Stimulated activated CD4-positive, alpha-beta T cell treated with anti-CD3 and anti-CD28 coated beads, Interleukin-15, amount 100 ng/mL, for 48 hours (primary cell): Measurements from ENCODE around the gene KCNIP3.

ENCODE experiments used
- DNase-seq, 2 donors: peaks; one replicate each; pipeline ENCODE4 v3.0.0-alpha.2; 2020; ENCODE audit warnings: low read depth in 2 of 2

Gene KCNIP3

GRCh38 chr2:95329891-95330793 is 33.0 kb downstream of the KCNIP3 start:
- DNase-seq, result no peak

GRCh38 chr2:95330794-95331338 is 33.7 kb downstream of the KCNIP3 start:
- no peak for DNase-seq

- DNase-seq, result no peak
These were observed 34.5 kb downstream of the KCNIP3 start for GRCh38 chr2:95331606-95332005.

DNA sequence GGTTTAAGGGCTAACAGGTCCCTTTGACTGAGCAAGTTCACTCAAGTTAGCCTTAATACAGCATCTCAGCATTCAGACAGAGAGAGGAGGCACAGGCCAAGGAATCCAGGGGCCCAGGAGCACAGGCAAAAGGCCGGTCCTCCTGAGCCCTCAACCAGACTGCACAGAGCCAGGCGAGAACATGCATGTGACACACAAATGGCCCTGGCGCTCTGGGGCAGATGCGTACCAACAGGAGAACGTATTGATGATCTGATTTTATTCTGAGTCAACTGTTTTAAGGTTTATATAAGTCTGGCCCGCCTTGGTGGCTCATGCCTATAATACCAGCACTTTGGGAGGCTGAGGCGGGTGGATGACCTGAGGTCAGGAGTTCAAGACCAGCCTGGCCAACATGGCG is 34.9 kb downstream of the KCNIP3 start:
- no peak for DNase-seq

DNA sequence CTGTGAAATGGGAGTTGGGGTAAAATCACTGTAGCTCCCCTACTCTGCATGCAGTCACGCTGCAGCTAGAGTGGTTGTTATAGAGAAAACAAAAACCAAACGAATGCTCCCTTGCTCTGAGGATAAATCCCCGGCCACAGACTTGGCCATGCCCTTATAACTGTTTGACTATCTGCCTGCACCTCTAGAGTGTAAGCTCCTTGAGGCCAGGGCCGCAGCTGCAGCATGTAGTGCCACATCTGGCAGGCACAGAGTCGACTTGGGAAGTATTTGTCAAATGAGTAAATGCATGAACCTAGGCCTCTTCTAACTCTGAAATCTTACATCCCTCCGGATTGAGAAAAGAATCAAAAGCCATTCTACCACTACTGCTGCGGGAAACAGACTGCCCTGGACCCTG is 35.9 kb downstream of the KCNIP3 start:
- DNase-seq, result no peak

DNA sequence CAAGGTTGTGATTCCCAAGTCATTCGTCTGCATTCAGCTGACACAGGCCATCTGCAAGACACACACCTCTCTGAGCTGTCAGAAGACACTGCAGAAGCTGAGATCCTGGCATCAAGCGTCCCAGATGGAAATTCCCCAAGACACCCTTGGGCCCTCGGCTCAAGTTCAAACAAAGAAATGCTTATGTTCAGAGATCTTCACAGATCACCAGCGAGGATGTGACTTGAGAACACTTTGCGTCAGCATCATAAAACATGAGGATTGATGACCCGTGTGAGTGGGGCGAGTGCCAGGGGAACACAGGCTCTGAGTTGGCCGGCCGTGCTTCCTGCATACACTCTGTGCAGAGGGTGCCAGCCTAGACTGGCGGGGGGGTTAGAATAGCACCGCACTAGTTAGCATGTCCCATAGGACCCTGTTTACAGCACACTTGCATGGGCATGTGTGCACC is 36.8 kb downstream of the KCNIP3 start:
- no peak for DNase-seq

GRCh38 chr2:95334916-95335641 is 37.9 kb downstream of the KCNIP3 start:
- no peak for DNase-seq

DNA sequence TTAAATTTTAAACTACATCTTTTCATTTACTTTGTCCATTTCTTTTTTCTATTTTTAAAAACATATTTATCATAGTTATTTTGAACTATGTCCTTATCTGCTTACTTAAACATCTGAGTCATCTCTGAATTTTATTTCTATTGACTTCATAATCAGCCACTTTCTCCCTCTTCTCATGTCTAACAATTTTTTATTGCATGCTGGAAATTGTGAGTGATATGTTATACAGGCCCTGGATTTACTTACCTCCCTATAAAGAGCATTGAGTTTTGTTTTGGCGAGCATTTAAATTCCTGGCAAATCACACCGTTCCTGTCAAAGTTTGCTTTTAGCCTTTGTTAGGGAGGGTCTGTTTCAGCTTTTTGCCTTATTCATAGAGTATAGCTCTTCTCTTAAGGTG is 39.3 kb downstream of the KCNIP3 start:
- DNase-seq, result no peak

- DNase-seq, result no peak
These were observed 40.7 kb downstream of the KCNIP3 start for GRCh38 chr2:95337829-95338228.

DNA sequence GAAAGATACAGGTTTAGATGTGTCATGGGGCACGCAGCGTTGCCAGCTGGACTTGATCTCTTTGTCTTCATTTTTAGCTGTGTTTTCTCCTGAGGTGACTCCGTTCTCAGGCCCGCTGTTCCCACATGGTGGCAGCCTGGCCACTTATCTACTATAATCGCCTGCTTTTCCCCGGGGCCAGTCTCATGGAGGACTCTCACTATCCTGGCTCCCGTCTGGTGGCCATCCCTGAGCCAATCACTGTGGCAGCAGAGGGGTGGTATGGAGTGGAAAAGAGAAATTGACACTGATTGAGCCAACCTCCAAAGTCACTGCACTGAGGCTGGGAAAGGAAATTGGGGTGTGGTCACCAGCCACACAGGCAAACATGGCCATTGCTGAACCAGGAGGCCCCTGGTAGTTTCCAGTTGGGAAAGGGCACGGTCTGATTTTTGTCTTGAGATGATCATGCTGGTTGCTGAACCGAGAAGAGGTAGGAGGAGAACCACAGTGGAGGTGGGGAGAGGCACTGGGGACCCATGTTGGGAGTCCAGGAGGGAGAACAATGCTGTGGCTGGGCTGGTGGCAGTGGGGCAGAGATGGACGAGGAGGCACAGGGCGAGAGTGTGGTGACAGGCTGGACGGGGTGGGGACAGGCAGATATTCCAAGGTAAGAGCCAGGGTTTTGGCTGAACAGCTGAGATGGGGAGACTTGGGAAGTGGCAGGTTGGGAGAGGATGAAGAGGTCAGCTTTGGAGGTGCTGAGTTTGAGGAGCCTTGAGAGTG is 45.6 kb downstream of the KCNIP3 start:
- DNase-seq, result no peak

- no peak for DNase-seq
These were observed 46.5 kb downstream of the KCNIP3 start for GRCh38 chr2:95343429-95344214.

DNA sequence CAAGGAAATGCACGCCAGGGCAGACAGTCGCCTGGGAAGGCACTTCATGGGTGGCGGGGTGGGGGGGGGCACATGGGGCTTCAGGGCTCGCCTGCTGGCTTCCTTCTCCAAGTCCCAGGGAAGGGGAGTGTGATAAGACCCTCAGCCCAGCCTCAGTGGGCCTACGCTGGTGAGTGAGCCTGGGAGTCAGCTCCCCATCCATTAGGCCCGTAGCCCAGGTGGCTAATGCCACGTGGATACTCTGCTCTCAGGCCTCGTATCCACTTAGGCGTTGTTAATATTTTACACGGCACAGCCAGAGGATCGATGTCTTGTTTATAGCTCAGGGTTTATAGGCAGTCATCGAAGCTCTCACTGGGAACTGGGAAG is 47.1 kb downstream of the KCNIP3 start:
- DNase-seq, result no peak

- DNase-seq, result no peak
These were observed 47.5 kb downstream of the KCNIP3 start for GRCh38 chr2:95344656-95345055.

DNA sequence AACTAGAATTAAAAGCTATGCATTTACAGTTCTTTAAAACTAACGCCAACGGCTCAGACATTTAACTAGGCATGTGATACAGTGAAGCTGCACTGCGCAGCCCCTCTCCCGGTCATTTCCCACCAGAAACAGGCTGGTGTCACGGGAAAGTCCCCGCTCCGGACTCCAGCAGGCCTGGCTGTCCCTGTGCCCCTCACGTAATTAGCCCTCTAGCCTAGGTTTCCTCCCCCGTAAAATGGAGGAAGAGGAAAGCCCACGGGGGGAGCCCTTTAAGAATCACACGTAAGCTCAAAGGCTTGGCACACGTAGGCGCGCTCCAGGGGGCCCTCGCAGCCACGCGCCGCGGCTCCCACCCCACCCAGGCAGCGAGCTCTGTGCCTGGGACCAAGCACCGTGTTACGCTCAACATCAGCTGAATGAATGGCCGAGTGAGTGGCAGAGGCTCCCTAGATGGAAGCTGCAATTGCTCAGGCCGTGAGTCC is 48.0 kb downstream of the KCNIP3 start:
- no peak for DNase-seq

DNA sequence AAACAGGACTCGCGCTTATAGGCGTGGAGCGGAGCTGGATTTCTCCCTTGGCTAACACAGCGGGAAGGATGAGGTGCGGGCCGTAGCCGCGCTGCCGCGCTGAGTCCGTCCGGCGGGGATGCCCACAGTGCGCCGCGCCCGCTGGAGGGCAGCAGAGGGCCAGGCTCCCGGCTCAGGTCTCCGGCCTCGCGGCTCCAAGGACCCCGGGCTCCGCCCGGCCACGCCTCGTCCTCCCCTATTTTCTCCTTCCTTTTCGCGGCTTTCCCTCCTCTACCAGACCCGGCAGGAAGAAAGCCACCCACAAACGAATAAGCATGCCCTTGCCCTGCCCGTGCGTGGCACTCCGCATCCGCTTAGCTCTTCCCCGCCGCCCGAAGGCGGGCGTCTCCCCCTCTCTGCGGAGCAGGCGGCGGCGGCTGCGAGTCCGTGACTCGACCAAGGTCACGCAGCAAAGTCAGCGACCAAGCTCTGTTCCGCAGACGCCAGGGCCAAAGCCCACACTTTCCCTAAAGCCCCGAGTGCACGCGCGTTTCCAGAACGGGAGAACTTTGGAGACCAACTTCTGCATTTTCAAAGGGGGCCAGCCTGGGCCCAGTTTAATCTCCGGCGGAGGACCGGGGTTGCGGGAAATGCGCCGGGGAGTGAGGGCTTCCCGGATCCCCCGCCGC is 48.5 kb downstream of the KCNIP3 start:
- peak; percentile 30 to 64 for DNase-seq

GRCh38 chr2:95346231-95346737 is 49.1 kb downstream of the KCNIP3 start:
- no peak for DNase-seq

- DNase-seq, result no peak
These were observed 49.9 kb downstream of the KCNIP3 start for GRCh38 chr2:95346738-95347671.

DNA sequence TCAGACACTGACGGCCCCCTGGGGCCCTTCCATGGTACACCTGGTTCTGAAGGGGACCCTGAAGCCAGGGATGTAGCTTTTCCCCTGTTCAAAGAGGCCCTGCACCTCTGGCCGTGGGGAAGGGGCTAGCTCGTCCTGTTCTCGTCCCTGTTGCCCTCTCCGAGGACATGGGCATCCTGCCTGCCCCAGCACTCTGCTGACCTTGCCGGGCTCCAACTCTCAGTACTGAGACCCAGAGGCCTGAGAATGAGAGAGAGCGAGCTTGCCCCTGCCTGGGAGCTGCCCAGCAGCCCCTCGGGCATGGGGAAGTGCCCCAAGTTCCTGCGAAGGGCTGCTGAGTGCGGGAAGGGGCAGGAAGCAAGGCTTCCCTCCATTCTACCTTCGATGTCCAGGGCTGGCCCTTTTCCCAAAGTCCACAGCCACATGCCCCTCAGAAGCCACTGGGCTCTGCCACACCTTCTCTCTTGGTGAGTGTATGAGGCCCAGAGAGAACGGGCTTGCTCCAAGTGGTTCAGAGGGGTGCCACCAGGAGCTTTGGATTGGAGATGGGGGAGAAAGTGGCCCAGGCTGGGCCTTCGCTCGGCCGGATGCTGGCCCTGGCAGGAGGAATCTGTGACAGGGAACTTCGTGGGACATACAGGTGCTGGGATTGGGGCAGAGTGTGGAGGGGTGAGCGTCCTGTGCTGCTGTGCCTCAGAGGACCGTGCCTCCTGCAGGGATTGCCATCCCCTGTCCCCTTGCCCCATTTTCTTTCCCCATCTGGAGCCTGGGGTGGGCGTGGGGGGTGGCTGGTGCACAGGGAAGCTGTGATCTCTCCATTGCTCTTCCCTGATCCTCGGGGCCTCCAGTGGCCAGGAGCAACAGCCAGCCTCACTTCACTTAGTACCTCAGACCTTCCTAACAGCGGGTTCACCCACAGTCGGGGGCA is 50.8 kb downstream of the KCNIP3 start:
- DNase-seq, result no peak
